H1 (cell line): ENCODE measurements around the gene PTPRR. TPM values are rescaled to one million over a fixed set of nuclear protein-coding genes. Genes with fewer than 3 reads are reported as not detected.

Source experiments
- CTCF ChIA-PET: fragments of 300-600 bp; sonication (Branson Sonifier 250); formaldehyde crosslinking; loops from one replicate; lab custom pipeline; 2021; ENCODE audit not compliant: partially characterized antibody; lab: Charles Lee
- POLR2A ChIA-PET: fragments of 300-600 bp; sonication (Branson Sonifier 250); formaldehyde crosslinking; loops from one replicate; lab custom pipeline; 2021; ENCODE audit warnings: inconsistent platforms; ENCODE audit not compliant: partially characterized antibody; lab: Charles Lee
- DNase-seq, 2 experiments: peaks; one replicate each; pipeline versions ENCODE4 v3.0.0 to v3.0.0-alpha.2; 2010 to 2022; ENCODE audit warnings: low spot score in 2 of 2, low read depth in 1 of 2, mixed read lengths in 1 of 2
- FAIRE-seq: peaks from 2 replicates; lab custom pipeline; 2011; peaks lifted over from hg19 to GRCh38; lab: Jason Lieb, UNC
- H2AFZ ChIP-seq: 2 replicates; pipeline ENCODE4 v1.8.1; 2012; ENCODE audit warnings: low read length, inconsistent platforms
- H2AK5ac ChIP-seq: 2 replicates; pipeline ENCODE4 v1.6.1; 2013; ENCODE audit warnings: low read depth, low read length
- H2BK120ac ChIP-seq: replicated peaks from 2 replicates; pipeline ENCODE3; 2013; ENCODE audit warnings: low read depth, low read length, inconsistent platforms
- H2BK12ac ChIP-seq: 2 replicates; pipeline ENCODE4 v1.6.1; 2013; ENCODE audit warnings: low read depth, low read length
- H2BK15ac ChIP-seq: 2 replicates; pipeline ENCODE4 v1.6.1; 2013; ENCODE audit warnings: low read length
- H2BK20ac ChIP-seq: 2 replicates; pipeline ENCODE4 v1.6.1; 2013; ENCODE audit warnings: low read length
- H2BK5ac ChIP-seq: 2 replicates; pipeline ENCODE4 v1.6.1; 2013; ENCODE audit warnings: low read depth, low read length
- H3K14ac ChIP-seq: 2 replicates; pipeline ENCODE4 v1.6.1; 2013; ENCODE audit warnings: inconsistent platforms; ENCODE audit not compliant: insufficient read length
- H3K18ac ChIP-seq: 2 replicates; pipeline ENCODE4 v1.6.1; 2013; ENCODE audit warnings: low read length; ENCODE audit errors: extremely low read depth
- H3K23ac ChIP-seq: 2 replicates; pipeline ENCODE4 v1.6.1; 2013; ENCODE audit warnings: inconsistent platforms; ENCODE audit not compliant: insufficient read length
- H3K23me2 ChIP-seq: 2 replicates; pipeline ENCODE4 v1.6.1; 2013; ENCODE audit warnings: low read depth, low read length
- H3K27ac ChIP-seq: 2 replicates; pipeline ENCODE4 v1.6.1; 2011; ENCODE audit warnings: low read depth, low read length, inconsistent platforms
- H3K27me3 ChIP-seq, 4 experiments: replicated peaks in 1 of 4; 1 replicate in 1 of 4; 2 replicates in 3 of 4; pipeline versions ENCODE4 v1.6.1 to v1.8.1; 2011 to 2013; ENCODE audit warnings: low read length in 3 of 4, mild to moderate bottlenecking in 3 of 4, inconsistent platforms in 2 of 4, mixed read lengths in 2 of 4, moderate library complexity in 1 of 4; ENCODE audit not compliant: control insufficient read depth in 3 of 4, insufficient read depth in 3 of 4; ENCODE audit errors: extremely low read depth in 1 of 4
- H3K36me3 ChIP-seq, 4 experiments: 2 replicates each; pipeline versions ENCODE4 v1.6.1 to v1.8.1; 2011 to 2013; ENCODE audit warnings: mild to moderate bottlenecking in 4 of 4, low read length in 3 of 4, moderate library complexity in 2 of 4, control low read depth in 1 of 4, inconsistent platforms in 1 of 4; ENCODE audit not compliant: insufficient read depth in 4 of 4, control insufficient read depth in 2 of 4
- H3K4ac ChIP-seq: replicated peaks from 2 replicates; pipeline ENCODE3; 2013; ENCODE audit warnings: low read length, low read depth, mixed read lengths, inconsistent platforms; ENCODE audit not compliant: insufficient read length
- H3K4me1 ChIP-seq, 4 experiments: replicated peaks in 1 of 4; 1 replicate in 1 of 4; 2 replicates in 3 of 4; pipeline versions ENCODE4 v1.6.1 to v1.8.1; 2011 to 2013; ENCODE audit warnings: low read length in 3 of 4, inconsistent platforms in 2 of 4, mixed read lengths in 1 of 4; ENCODE audit not compliant: insufficient read depth in 4 of 4, control insufficient read depth in 3 of 4
- H3K4me2 ChIP-seq, 2 experiments: 2 replicates each; pipeline versions ENCODE4 v1.6.1 to v1.8.1; 2011 to 2013; ENCODE audit warnings: low read depth in 2 of 2, low read length in 2 of 2, control low read depth in 1 of 2, inconsistent platforms in 1 of 2, mild to moderate bottlenecking in 1 of 2; ENCODE audit not compliant: insufficient read depth in 1 of 2
- H3K4me3 ChIP-seq, 4 experiments: fragments of 200-600, 300-600 bp in 1 of 4; sonication (generic), shearing (Covaris generic), sonication (Bioruptor Twin) in 1 of 4; 2 replicates each; pipeline versions ENCODE4 v1.5.1 to v1.8.1; 2011 to 2016; ENCODE audit warnings: low read length in 4 of 4, low read depth in 3 of 4, control low read depth in 2 of 4, inconsistent platforms in 2 of 4, mild to moderate bottlenecking in 2 of 4, mixed read lengths in 1 of 4, moderate library complexity in 1 of 4; ENCODE audit not compliant: insufficient read depth in 2 of 4; ENCODE audit errors: extremely low read depth in 1 of 4
- H3K56ac ChIP-seq: replicated peaks from 2 replicates; pipeline ENCODE3; 2013; ENCODE audit warnings: low read depth, mild to moderate bottlenecking, mixed read lengths, low read length, inconsistent platforms; ENCODE audit not compliant: insufficient read length
- H3K79me1 ChIP-seq: 2 replicates; pipeline ENCODE4 v1.6.1; 2013; ENCODE audit warnings: low read depth, low read length, control low read depth
- H3K79me2 ChIP-seq, 2 experiments: 2 replicates each; pipeline versions ENCODE4 v1.6.1 to v1.8.1; 2012 to 2013; ENCODE audit warnings: low read length in 2 of 2, mild to moderate bottlenecking in 2 of 2, inconsistent platforms in 1 of 2; ENCODE audit not compliant: insufficient read depth in 2 of 2, control insufficient read depth in 1 of 2
- H3K9ac ChIP-seq, 4 experiments: replicated peaks in 1 of 4; 1 replicate in 1 of 4; 2 replicates in 3 of 4; pipeline versions ENCODE4 v1.6.1 to v1.8.1; 2011 to 2013; ENCODE audit warnings: low read depth in 3 of 4, low read length in 3 of 4, control low read depth in 2 of 4, mild to moderate bottlenecking in 2 of 4, moderate library complexity in 2 of 4, inconsistent platforms in 1 of 4; ENCODE audit errors: extremely low read depth in 1 of 4
- H3K9me3 ChIP-seq, 2 experiments: 2 replicates each; pipeline versions ENCODE4 v1.6.1 to v1.8.1; 2012 to 2013; ENCODE audit warnings: mild to moderate bottlenecking in 2 of 2, moderate library complexity in 2 of 2, control low read depth in 1 of 2, inconsistent platforms in 1 of 2, low read depth in 1 of 2, low read length in 1 of 2, mixed read lengths in 1 of 2; ENCODE audit not compliant: insufficient read depth in 2 of 2
- H4K20me1 ChIP-seq, 2 experiments: replicated peaks in 1 of 2; 2 replicates each; pipeline versions ENCODE3 to v1.8.1; 2011 to 2013; ENCODE audit warnings: inconsistent platforms in 2 of 2, low read length in 2 of 2, mild to moderate bottlenecking in 1 of 2; ENCODE audit not compliant: insufficient read depth in 2 of 2, control insufficient read depth in 1 of 2
- H4K5ac ChIP-seq: 2 replicates; pipeline ENCODE4 v1.6.1; 2013; ENCODE audit warnings: low read length, low read depth, mixed read lengths, inconsistent platforms; ENCODE audit not compliant: insufficient read length
- H4K8ac ChIP-seq: 2 replicates; pipeline ENCODE4 v1.8.0; 2013; ENCODE audit warnings: mild to moderate bottlenecking, moderate library complexity, low read length, inconsistent platforms; ENCODE audit not compliant: insufficient read depth; ENCODE audit errors: extremely low read depth
- H4K91ac ChIP-seq: replicated peaks from 2 replicates; pipeline ENCODE3; 2013; ENCODE audit warnings: low read length, mixed read lengths, inconsistent platforms; ENCODE audit not compliant: insufficient read length
- ATF2 ChIP-seq: IDR thresholded peaks from 2 replicates; pipeline ENCODE4 v1.6.1; 2012; ENCODE audit warnings: low read length, inconsistent platforms
- EZH2 ChIP-seq: fragments of 200-600 bp; sonication (generic); IDR thresholded peaks from 2 replicates; pipeline ENCODE4 v1.7.1; 2012; ENCODE audit warnings: low read depth, mild to moderate bottlenecking, moderate library complexity, low read length, inconsistent platforms; ENCODE audit not compliant: severe bottlenecking
- GABPA ChIP-seq: IDR thresholded peaks from 2 replicates; pipeline ENCODE4 v1.6.1; 2011; ENCODE audit warnings: mild to moderate bottlenecking, low read length, moderate library complexity, borderline replicate concordance; ENCODE audit not compliant: insufficient read depth
- KDM1A ChIP-seq: fragments of 200-600, 300-600 bp; sonication (generic); IDR thresholded peaks from 2 replicates; pipeline ENCODE4 v1.7.1; 2016; ENCODE audit warnings: mild to moderate bottlenecking, low read length, borderline replicate concordance
- POLR2A ChIP-seq, 2 experiments: IDR thresholded peaks; 1 replicate in 1 of 2; 2 replicates in 1 of 2; pipeline ENCODE4 v1.6.1; 2011; ENCODE audit warnings: low read depth in 2 of 2, low read length in 2 of 2, mild to moderate bottlenecking in 2 of 2; ENCODE audit errors: control extremely low read depth in 1 of 2
- RAD21 ChIP-seq, 2 experiments: IDR thresholded peaks in 1 of 2; conservative IDR thresholded peaks in 1 of 2; 2 replicates each; pipeline ENCODE4 v1.6.1; 2011; ENCODE audit warnings: low read depth in 2 of 2, low read length in 2 of 2, improper control_type of control experiment in 1 of 2, inconsistent platforms in 1 of 2, mild to moderate bottlenecking in 1 of 2, moderate library complexity in 1 of 2
- RXRA ChIP-seq: IDR thresholded peaks from 2 replicates; pipeline ENCODE4 v1.6.1; 2011; ENCODE audit warnings: low read depth, mild to moderate bottlenecking, low read length, moderate library complexity; ENCODE audit not compliant: insufficient read depth
- SP1 ChIP-seq: IDR thresholded peaks from 2 replicates; pipeline ENCODE4 v1.6.1; 2011; ENCODE audit warnings: low read depth, low read length
- SRF ChIP-seq: IDR thresholded peaks from 2 replicates; pipeline ENCODE4 v1.6.1; 2011; ENCODE audit warnings: mild to moderate bottlenecking, low read depth, low read length, moderate library complexity
- WGBS, 2 experiments: shearing (Covaris generic) in 1 of 2; methylation state at CpG; one replicate each; pipeline versions ENCODE4 v1.1.6 to v1.1.7; 2013 to 2015; ENCODE audit warnings: low lambda C conversion rate in 2 of 2, mixed read lengths in 2 of 2, inconsistent platforms in 1 of 2, low coverage in 1 of 2, missing lambda C conversion rate in 1 of 2; ENCODE audit not compliant: insufficient replicate concordance in 2 of 2, insufficient coverage in 1 of 2, insufficient read length in 1 of 2; ENCODE audit errors: extremely low coverage in 1 of 2, missing lambda C conversion rate in 1 of 2; 5-methylcytosine and 5-hydroxymethylcytosine counted together
- polyA plus RNA-seq, 7 experiments: library from polyadenylated mRNA; depleted of rRNA in 3 of 7; stranded (reverse) in 5 of 7; unstranded in 2 of 7; fragments of >200 nt in 5 of 7; fragments of 200-250 nt in 2 of 7; gene quantifications; 1 replicate in 5 of 7; 2 replicates in 1 of 7; 4 replicates in 1 of 7; pipeline versions ENCODE4 v1.2.1 to v1.2.3, GENCODE V29; 2011 to 2013; ENCODE audit warnings: missing spikeins in 2 of 7, mixed read lengths in 2 of 7
- total RNA-seq: library from RNA; stranded (reverse); fragmentation: NEBNext Ultra II Directional; extraction: Animal tissue kit (Norgen Biotek cat#: 25700); gene quantifications from 2 replicates; pipeline ENCODE4 v1.2.1, GENCODE V29; 2021

PTPRR gene
- total and polyA plus RNA-seq, 2 of the 8 experiments (the other 6 are each of a cell fraction or from before 2014, with no cell fraction given), result 0.07 to 0.35 TPM

- no peak overlapping the region for H3K23ac ChIP-seq
- no peak for FAIRE-seq
- no peaks in the 10 kb centered on the region for H3K23me2 ChIP-seq
- H3K36me3 ChIP-seq, result no peaks in the 10 kb centered on the region
- no peaks in the 10 kb centered on the region for H3K9me3 ChIP-seq
- no peaks in the 10 kb centered on the region for H3K79me1 ChIP-seq
- POLR2A ChIA-PET, result interaction anchor here (1.1 kb wide), 1 partner anchor 10 kb away, joined by 3 read pairs; no protein-coding TSS in a partner anchor
- H2BK12ac ChIP-seq, result no peak overlapping the region
- H2BK20ac ChIP-seq, result no peak overlapping the region
- H3K14ac ChIP-seq, result no peak overlapping the region
- no peak overlapping the region for H3K56ac ChIP-seq
- no peak overlapping the region for H3K4me3 ChIP-seq
- H4K20me1 ChIP-seq, result no peaks in the 10 kb centered on the region
- no peak overlapping the region for H2BK15ac ChIP-seq
- no peak overlapping the region for H3K27ac ChIP-seq
- TF ChIP-seq KDM1A, result no peak
- no peak for TF ChIP-seq SRF
- no peak for TF ChIP-seq RAD21 (IDR thresholded peaks at IDR 0.05 in 1 of 2, conservative IDR thresholded peaks at IDR 0.05 in 1 of 2; ENCODE audit: low read depth in 2 of 2, low read length in 2 of 2)
- no peak for TF ChIP-seq GABPA
- TF ChIP-seq RXRA, result no peak
- no peak for TF ChIP-seq EZH2
- TF ChIP-seq SP1, result no peak
- TF ChIP-seq ATF2, result no peak
- TF ChIP-seq POLR2A (IDR thresholded peaks at IDR 0.05; ENCODE audit: control extremely low read depth in 1 of 2, low read depth in 2 of 2, low read length in 2 of 2), result no peak
- no peak overlapping the region for H3K4me2 ChIP-seq
- H2AFZ ChIP-seq, result no peak overlapping the region
- no peak overlapping the region for H3K4ac ChIP-seq
- no peaks in the 10 kb centered on the region for H3K79me2 ChIP-seq
- H4K91ac ChIP-seq, result no peak overlapping the region
- no peak overlapping the region for H4K8ac ChIP-seq
- no peak for DNase-seq
- no peak overlapping the region for H2BK5ac ChIP-seq
- H3K9ac ChIP-seq, result no peak overlapping the region
- H3K27me3 ChIP-seq, result no peaks in the 10 kb centered on the region
- no peak overlapping the region for H3K18ac ChIP-seq
- peaks cover 0 to 4% (median 0%) of the 10 kb centered on the region in 4 experiments; a peak in 1 of 7 replicates for H3K4me1 ChIP-seq
- H2BK120ac ChIP-seq, result no peak overlapping the region
- CTCF ChIA-PET, result no interaction called here
- no peak overlapping the region for H2AK5ac ChIP-seq
- H4K5ac ChIP-seq, result no peak overlapping the region
- WGBS, 2 experiments, result 89% methylated on average over 4 of the region's 4 CpGs; no CpG with 5 or more reads in 1 of the 2 experiments
Measured at GRCh38 chr12:70657616-70658286, 262.8 kb downstream of the PTPRR start.
